ENCODE measurements around the gene CELF2.

DNA sequence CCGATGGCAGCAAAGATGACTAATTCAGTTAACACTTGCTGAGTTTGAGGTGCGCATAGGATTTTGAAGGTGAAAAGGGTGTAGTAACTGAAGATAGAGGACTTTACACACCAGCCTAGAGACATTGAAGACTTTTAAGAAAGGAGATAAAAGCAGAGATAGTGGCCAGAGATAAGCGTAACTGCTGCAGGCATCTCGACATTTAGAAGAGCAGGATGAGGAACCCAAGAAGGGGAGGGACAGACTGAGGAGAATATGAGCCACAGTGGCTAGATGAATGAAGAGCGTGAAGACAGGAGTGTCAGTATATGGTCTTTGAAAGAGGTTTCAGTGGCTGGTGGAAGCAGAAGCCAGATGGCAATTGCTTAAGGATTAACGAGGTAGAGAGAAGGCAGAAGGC, 71.6 kb downstream of the CELF2 start:
- TF ChIP-seq CTCF (conservative IDR thresholded peaks at IDR 0.05; ENCODE audit: low read depth, low read length) (no peak), EZH2 (IDR thresholded peaks at IDR 0.05; ENCODE audit: borderline replicate concordance, low read depth, low read length, poor library complexity, severe bottlenecking) (no peak)
